CD14-positive monocyte (primary cell): ENCODE results near the gene GBX1. TPM values are rescaled to one million over a fixed set of nuclear protein-coding genes. Genes with fewer than 3 reads are reported as not detected.
A peak's percentile ranks its signal among the peaks of the same experiment; 100 is the strongest.

Experiments
- DNase-seq, 3 donors: peaks; one replicate each; pipeline ENCODE4 v3.0.0-alpha.2; 2011 to 2022
- H2AFZ ChIP-seq: 2 replicates; pipeline ENCODE4 v1.6.0; 2012; ENCODE audit warnings: mild to moderate bottlenecking, low read depth, low read length, inconsistent platforms; ENCODE audit not compliant: insufficient read depth, poor library complexity, severe bottlenecking
- H3K27ac ChIP-seq, 2 donors: 1 replicate in 1 of 2; 2 replicates in 1 of 2; pipeline ENCODE4 v1.5.1; 2012 to 2013; ENCODE audit warnings: low read length in 2 of 2, control low read depth in 1 of 2, inconsistent platforms in 1 of 2, low read depth in 1 of 2, mild to moderate bottlenecking in 1 of 2
- H3K27me3 ChIP-seq, 2 donors: one replicate each; pipeline versions ENCODE4 v1.6.0 to v1.6.1; 2011 to 2013; ENCODE audit warnings: low read length in 2 of 2; ENCODE audit not compliant: control insufficient read depth in 2 of 2, insufficient read depth in 2 of 2
- H3K36me3 ChIP-seq, 2 donors: replicated peaks in 1 of 2; 1 replicate in 1 of 2; 2 replicates in 1 of 2; pipeline versions ENCODE4 v1.5.1 to v1.6.1; 2012 to 2013; ENCODE audit warnings: low read length in 2 of 2, control low read depth in 1 of 2, inconsistent platforms in 1 of 2, mild to moderate bottlenecking in 1 of 2; ENCODE audit not compliant: insufficient read depth in 2 of 2, control insufficient read depth in 1 of 2
- H3K4me1 ChIP-seq, 2 donors: 1 replicate in 1 of 2; 2 replicates in 1 of 2; pipeline versions ENCODE4 v1.5.1 to v1.6.1; 2012 to 2013; ENCODE audit warnings: low read length in 2 of 2, control low read depth in 1 of 2, inconsistent platforms in 1 of 2, mild to moderate bottlenecking in 1 of 2, moderate library complexity in 1 of 2; ENCODE audit not compliant: insufficient read depth in 2 of 2, control insufficient read depth in 1 of 2
- H3K4me2 ChIP-seq: replicated peaks from 2 replicates; pipeline ENCODE3; 2012; ENCODE audit warnings: low read length, moderate library complexity, mild to moderate bottlenecking; ENCODE audit not compliant: poor library complexity, severe bottlenecking; ENCODE audit errors: extremely low read depth
- H3K4me3 ChIP-seq, 3 experiments: fragments of 200-600 bp in 1 of 3; sonication (generic) in 1 of 3; replicated peaks in 1 of 3; 1 replicate in 2 of 3; 2 replicates in 1 of 3; pipeline ENCODE4 v1.5.1; 2011 to 2013; ENCODE audit warnings: low read length in 3 of 3, mild to moderate bottlenecking in 3 of 3, control low read depth in 2 of 3, low read depth in 2 of 3, inconsistent platforms in 1 of 3, moderate library complexity in 1 of 3
- H3K79me2 ChIP-seq: 2 replicates; pipeline ENCODE4 v1.6.0; 2012; ENCODE audit warnings: mild to moderate bottlenecking, control low read depth, inconsistent platforms, low read length, moderate library complexity; ENCODE audit not compliant: insufficient read depth
- H3K9ac ChIP-seq: 2 replicates; pipeline ENCODE4 v1.6.0; 2017; ENCODE audit warnings: low read length, mild to moderate bottlenecking; ENCODE audit not compliant: insufficient read depth, poor library complexity, severe bottlenecking
- H3K9me3 ChIP-seq, 2 donors: replicated peaks in 1 of 2; 1 replicate in 1 of 2; 2 replicates in 1 of 2; pipeline versions ENCODE4 v1.5.1 to v1.6.1; 2012 to 2013; ENCODE audit warnings: low read length in 2 of 2, control low read depth in 1 of 2; ENCODE audit not compliant: control insufficient read depth in 1 of 2, insufficient read depth in 1 of 2
- H4K20me1 ChIP-seq: 2 replicates; pipeline ENCODE4 v1.6.0; 2012; ENCODE audit warnings: mild to moderate bottlenecking, low read length, control low read depth, moderate library complexity; ENCODE audit not compliant: insufficient read depth
- H3K27ac Mint-ChIP-seq, 7 donors: one replicate each; pipeline ENCODE4 v1.8.0; 2020; ENCODE audit warnings: mild to moderate bottlenecking in 7 of 7, mixed read lengths in 7 of 7, moderate library complexity in 6 of 7, inconsistent platforms in 2 of 7
- H3K27me3 Mint-ChIP-seq, 3 donors: one replicate each; pipeline ENCODE4 v1.8.0; 2021 to 2022; ENCODE audit warnings: low read depth in 3 of 3, mild to moderate bottlenecking in 3 of 3, mixed read lengths in 3 of 3, moderate library complexity in 3 of 3, inconsistent platforms in 1 of 3
- H3K36me3 Mint-ChIP-seq, 2 donors: one replicate each; pipeline ENCODE4 v1.8.0; 2020; ENCODE audit warnings: mixed read lengths in 2 of 2, inconsistent platforms in 1 of 2, mild to moderate bottlenecking in 1 of 2
- H3K4me1 Mint-ChIP-seq: one replicate; pipeline ENCODE4 v1.8.0; 2020; ENCODE audit warnings: mild to moderate bottlenecking, mixed read lengths
- H3K4me3 Mint-ChIP-seq, 2 donors: one replicate each; pipeline ENCODE4 v1.8.0; 2020; ENCODE audit warnings: mild to moderate bottlenecking in 2 of 2, mixed read lengths in 2 of 2, moderate library complexity in 1 of 2
- H3K9me3 Mint-ChIP-seq, 7 donors: one replicate each; pipeline ENCODE4 v1.8.0; 2020 to 2022; ENCODE audit warnings: mixed read lengths in 7 of 7, mild to moderate bottlenecking in 6 of 7, moderate library complexity in 6 of 7, inconsistent platforms in 2 of 7
- WGBS: methylation state at CpG from one replicate; pipeline ENCODE4 v1.1.5; 2013; ENCODE audit warnings: missing lambda C conversion rate; ENCODE audit not compliant: insufficient coverage; 5-methylcytosine and 5-hydroxymethylcytosine counted together
- intact Hi-C, 2 donors: fragments of 100-400 bp; cut with micrococcal nuclease; formaldehyde crosslinking; loops; one replicate each; pipeline versions ENCODE4 v1.15.0 to v1.15.1; 2023
- polyA plus RNA-seq, 3 donors: library from polyadenylated mRNA; depleted of rRNA in 1 of 3; unstranded in 2 of 3; stranded (reverse) in 1 of 3; fragments of 300-500 nt in 2 of 3; fragments of >200 nt in 1 of 3; fragmentation: Illumina TruSeq in 2 of 3; gene quantifications; 1 replicate in 2 of 3; 2 replicates in 1 of 3; pipeline ENCODE4 v1.2.3, GENCODE V29; 2012 to 2021
- TF ChIP-seq, protein P1 (sequence below): fragments of 200-600 bp; IDR thresholded peaks from one replicate; pipeline ENCODE4 v1.8.0; 2022; ENCODE audit warnings: antibody characterized with exemption, mild to moderate bottlenecking

GBX1 gene
- polyA plus RNA-seq, 3 donors, result not detected

DNA sequence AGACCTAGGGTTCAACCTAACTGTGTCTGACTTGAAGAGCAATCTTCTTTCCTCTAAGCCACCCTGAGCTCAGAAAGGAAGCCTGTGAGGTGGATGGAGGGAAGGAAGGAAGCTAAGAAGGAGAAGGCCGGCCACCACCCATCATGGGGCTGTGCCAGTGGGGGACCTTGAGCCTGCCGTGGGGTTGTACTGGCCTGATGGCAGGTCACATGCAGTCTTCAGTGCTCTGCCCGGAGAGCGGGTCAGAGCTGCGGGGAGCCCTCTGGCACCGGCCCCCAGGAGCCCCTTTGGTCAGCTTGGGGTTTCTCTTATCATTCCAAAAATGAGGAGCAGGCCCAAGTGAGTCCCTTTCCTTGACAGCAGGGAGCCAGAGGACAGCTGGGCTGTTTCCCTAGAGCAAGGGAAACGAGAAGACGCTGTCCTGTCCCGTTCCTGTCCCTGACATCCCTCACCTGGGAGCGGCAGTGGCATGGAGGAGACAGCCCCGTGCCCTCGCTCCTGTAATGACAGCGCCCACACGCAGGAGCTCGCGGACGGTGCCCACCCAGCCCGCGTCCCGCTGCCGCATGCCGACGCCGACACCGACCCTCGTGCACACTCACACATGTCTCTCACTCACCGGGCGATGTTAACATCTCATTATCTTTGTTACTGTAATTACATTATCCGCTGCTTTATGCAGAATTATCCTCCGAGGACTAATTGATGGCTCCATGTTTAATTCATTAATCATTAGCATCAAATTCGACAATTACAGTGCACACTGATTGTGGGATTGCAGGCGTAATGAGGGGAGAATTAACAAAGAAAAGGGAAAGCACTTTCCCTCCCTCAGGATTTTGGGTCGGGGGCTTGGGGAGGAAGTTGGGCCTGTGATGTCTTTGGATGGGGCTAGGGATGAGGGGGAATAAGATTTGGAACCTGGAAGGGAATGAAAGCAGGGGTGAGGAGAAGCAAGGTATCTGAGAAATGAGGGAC, 31.3 kb downstream of the GBX1 start:
- Histone ChIP-seq H3K9me3 (no peaks in the 10 kb centered on the region), H3K4me1 (no peaks in the 10 kb centered on the region), H3K36me3 (peaks cover 33 to 76% of the 10 kb centered on the region in 2 donors), H4K20me1 (peaks cover 7% of the 10 kb centered on the region), H3K27me3 (no peaks in the 10 kb centered on the region), H3K4me2 (no peak overlapping the region), H2AFZ (no peak overlapping the region), H3K27ac (no peak overlapping the region), H3K79me2 (no peaks in the 10 kb centered on the region), H3K9ac (no peak overlapping the region), H3K4me3 (no peak overlapping the region)
- Mint-ChIP-seq H3K4me1 (no peaks in the 10 kb centered on the region), H3K4me3 (no peak overlapping the region), H3K36me3 (peaks cover 50 to 54% of the 10 kb centered on the region in 2 donors), H3K27me3 (peaks cover 0 to 2% (median 2%) of the 10 kb centered on the region in 3 donors), H3K27ac (peak overlapping the region in 1 of 7 donors; percentile 48), H3K9me3 (no peaks in the 10 kb centered on the region)
- DNase-seq, result no peak
- intact Hi-C loops, result no loop called here
- TF ChIP-seq, protein P1, sequence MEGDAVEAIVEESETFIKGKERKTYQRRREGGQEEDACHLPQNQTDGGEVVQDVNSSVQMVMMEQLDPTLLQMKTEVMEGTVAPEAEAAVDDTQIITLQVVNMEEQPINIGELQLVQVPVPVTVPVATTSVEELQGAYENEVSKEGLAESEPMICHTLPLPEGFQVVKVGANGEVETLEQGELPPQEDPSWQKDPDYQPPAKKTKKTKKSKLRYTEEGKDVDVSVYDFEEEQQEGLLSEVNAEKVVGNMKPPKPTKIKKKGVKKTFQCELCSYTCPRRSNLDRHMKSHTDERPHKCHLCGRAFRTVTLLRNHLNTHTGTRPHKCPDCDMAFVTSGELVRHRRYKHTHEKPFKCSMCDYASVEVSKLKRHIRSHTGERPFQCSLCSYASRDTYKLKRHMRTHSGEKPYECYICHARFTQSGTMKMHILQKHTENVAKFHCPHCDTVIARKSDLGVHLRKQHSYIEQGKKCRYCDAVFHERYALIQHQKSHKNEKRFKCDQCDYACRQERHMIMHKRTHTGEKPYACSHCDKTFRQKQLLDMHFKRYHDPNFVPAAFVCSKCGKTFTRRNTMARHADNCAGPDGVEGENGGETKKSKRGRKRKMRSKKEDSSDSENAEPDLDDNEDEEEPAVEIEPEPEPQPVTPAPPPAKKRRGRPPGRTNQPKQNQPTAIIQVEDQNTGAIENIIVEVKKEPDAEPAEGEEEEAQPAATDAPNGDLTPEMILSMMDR, result no peak
- WGBS, result 96% methylated on average over 27 of the region's 33 CpGs

DNA sequence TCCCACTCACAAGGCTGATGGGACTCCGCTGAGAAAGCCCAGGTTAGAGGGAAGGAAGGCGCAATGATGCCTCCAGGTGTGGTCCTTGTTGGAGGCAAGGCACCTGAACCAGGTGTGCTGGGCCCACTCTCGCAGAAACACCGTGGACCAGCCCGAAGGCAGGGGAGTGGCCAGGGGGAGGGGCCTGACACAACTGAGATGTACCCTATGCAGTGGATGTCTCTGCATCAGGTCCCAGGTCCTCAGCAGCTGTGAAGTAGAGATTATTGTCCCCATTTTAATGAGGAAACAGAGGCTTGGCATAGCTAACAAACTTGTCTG, 32.0 kb downstream of the GBX1 start:
- H3K4me3 ChIP-seq, result no peak overlapping the region
- H3K9me3 ChIP-seq, result no peaks in the 10 kb centered on the region
- Mint-ChIP-seq H3K27me3 (peaks cover 0 to 2% (median 2%) of the 10 kb centered on the region in 3 donors), H3K36me3 (peaks cover 51 to 54% of the 10 kb centered on the region in 2 donors), H3K9me3 (no peaks in the 10 kb centered on the region), H3K4me1 (no peaks in the 10 kb centered on the region), H3K27ac (no peak overlapping the region), H3K4me3 (no peak overlapping the region)
- TF ChIP-seq, protein P1, result no peak
- DNase-seq, result no peak
- no peak overlapping the region for H3K9ac ChIP-seq
- peaks cover 7% of the 10 kb centered on the region for H4K20me1 ChIP-seq
- intact Hi-C loops, result no loop called here
- H2AFZ ChIP-seq, result no peak overlapping the region
- H3K27ac ChIP-seq, result no peak overlapping the region
- H3K4me2 ChIP-seq, result no peak overlapping the region
- no peaks in the 10 kb centered on the region for H3K79me2 ChIP-seq
- no peaks in the 10 kb centered on the region for H3K4me1 ChIP-seq
- WGBS, result 100% methylated on average over 2 of the region's 5 CpGs
- no peaks in the 10 kb centered on the region for H3K27me3 ChIP-seq
- H3K36me3 ChIP-seq, result peaks cover 29 to 76% of the 10 kb centered on the region in 2 donors
